Measurements from ENCODE around the gene ADAMTS10.

Gene ADAMTS10

GRCh38 chr19:8610041-8610935 lies at the start of gene ADAMTS10:
Gene ADAMTS10 (minus strand): TSS chr19:8610715. CDS start chr19:8605710, 5,005 bp downstream.
- no peak within 1 kb of the TSS; the same call in 1 of the 2 replicates for H3K27ac ChIP-seq
- no peak for TF ChIP-seq CTCF (conservative IDR thresholded peaks at IDR 0.05)

DNA sequence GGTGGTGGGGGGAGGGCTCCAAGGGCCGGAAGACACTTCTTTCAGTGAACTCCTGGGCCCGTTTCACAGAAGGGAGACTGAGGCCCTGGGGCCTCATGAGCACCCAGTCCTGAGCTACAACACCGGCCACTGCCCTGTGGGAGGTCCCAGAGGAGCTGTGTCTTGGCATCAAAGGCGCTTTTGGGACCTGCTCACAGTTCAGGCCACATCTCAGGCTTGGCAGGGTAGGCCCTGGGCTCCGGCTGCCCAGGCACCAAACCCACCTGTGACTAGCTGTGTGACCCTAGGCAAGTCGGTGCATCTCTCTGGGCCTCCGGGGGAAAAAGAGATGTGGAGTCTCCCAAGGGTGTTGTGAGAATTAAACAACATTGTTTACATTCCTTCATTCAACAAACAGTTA lies 49.4 kb upstream of the ADAMTS10 start:
- TF ChIP-seq CTCF (conservative IDR thresholded peaks at IDR 0.05), result no peak
- H3K27ac ChIP-seq, result no peak overlapping the region

DNA sequence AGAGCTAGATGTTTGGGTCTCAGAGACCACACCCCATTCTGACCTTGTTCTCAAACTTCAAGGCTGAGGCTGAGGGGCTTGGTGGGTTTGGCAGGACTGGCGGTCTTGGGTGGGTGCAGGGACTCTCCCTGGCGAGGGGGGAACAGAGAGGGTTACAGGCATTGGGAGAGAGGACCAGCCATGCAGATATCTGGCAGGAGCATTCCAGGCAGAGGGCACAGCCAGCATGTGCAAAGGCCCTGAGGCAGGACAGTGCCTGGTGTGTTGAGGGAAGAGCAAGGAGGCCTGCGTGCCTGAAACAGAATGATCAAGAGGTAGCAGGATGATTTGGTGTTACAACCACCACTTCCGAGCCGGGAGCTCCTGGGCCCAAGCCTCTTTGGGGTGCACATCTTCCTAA lies 47.4 kb upstream of the ADAMTS10 start:
- no peak for TF ChIP-seq CTCF (conservative IDR thresholded peaks at IDR 0.05)
- H3K27ac ChIP-seq, result no peak overlapping the region

GRCh38 chr19:8655340-8655709 lies 44.8 kb upstream of the ADAMTS10 start:
- no peak for TF ChIP-seq CTCF (conservative IDR thresholded peaks at IDR 0.05)
- H3K27ac ChIP-seq, result no peak overlapping the region

DNA sequence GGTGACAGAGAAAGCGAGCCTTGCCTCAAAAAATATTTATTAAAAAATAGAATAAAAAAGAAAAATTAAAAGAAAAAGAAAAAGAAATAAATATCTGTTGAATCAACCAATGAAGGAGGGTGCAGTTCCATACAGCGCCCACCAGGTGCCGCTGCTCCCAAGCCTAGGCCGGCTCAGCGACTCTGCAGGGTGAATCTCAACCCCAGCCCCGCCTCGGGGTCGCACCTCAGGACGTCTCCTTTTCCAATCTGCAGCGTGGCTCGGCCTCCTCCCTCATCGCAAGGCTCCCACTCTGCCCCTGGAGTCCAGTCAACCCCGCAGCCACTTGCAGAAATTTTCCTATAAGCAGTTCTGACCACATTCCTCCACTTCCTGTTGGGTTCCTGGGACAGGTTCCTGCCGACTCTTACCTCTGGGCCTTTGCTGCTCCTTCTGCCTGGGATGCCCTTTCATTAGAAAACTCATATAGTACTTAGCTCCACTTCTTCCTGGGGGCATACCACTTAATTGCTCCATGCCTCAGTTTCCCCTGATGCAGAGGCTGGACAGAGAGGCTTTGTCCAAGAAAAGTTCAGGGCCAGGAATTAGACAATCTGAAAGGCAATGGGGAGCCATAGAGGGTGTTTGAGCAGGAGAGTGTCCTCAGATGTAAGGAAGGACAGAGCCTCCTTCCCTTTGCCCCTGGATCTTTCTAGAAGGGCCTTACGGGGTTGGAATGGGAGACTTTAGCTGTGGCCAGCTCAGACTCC lies 44.2 kb upstream of the ADAMTS10 start:
- H3K27ac ChIP-seq, result no peak overlapping the region
- TF ChIP-seq CTCF (conservative IDR thresholded peaks at IDR 0.05), result peak; percentile 90

- no peak overlapping the region for H3K27ac ChIP-seq
Measured at GRCh38 chr19:8648240-8648639, 37.7 kb upstream of the ADAMTS10 start.

More at GRCh38 chr19:8648240-8648639, 37.7 kb upstream of the ADAMTS10 start:
- TF ChIP-seq CTCF (conservative IDR thresholded peaks at IDR 0.05), result no peak

Measured in VCaP (cell line).